Fibroblast of skin of abdomen (primary cell): Measurements from ENCODE around the gene NRG2.

Source experiments
- DNase-seq: peaks from one replicate; pipeline ENCODE4 v3.0.0-alpha.2; 2013

NRG2 gene

DNA sequence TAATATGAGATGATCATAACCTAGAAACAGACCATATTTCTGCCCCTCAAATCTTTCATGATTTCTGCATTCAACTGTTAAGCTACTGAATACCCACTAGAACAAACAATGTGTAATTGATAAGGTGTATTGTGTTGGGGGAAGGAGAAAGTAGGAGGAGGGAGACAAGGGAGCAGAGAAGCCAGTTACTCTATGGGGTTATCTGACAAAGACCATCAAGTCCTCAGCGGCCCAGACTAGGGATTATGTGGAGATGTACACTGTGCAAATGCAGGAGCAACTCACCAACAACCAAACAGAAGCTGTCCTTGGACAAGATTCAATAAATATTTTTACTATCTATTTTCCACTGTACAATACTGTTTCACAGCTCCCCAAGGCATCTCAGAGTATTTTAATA is 2.7 kb downstream of the NRG2 start:
- DNase-seq: no peak

DNA sequence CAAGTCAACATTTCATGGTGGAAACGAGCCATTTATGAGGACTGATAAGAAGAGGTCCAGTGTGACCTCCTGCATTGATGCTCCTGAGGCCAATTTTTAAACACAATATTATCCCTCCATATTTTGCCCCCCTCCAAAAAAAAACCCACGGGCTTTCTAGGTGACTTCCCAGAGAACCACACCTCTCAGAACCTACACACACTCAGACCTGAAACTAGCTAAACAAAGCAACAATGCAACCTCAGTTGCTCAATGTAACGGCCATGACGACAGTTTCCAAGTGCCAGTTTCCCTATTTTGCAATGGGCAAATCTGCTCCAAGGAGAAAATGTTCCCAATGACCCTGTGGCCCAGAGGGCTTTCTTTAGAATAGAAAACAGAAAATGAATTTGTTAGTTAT is 3.5 kb downstream of the NRG2 start:
- no peak for DNase-seq

DNA sequence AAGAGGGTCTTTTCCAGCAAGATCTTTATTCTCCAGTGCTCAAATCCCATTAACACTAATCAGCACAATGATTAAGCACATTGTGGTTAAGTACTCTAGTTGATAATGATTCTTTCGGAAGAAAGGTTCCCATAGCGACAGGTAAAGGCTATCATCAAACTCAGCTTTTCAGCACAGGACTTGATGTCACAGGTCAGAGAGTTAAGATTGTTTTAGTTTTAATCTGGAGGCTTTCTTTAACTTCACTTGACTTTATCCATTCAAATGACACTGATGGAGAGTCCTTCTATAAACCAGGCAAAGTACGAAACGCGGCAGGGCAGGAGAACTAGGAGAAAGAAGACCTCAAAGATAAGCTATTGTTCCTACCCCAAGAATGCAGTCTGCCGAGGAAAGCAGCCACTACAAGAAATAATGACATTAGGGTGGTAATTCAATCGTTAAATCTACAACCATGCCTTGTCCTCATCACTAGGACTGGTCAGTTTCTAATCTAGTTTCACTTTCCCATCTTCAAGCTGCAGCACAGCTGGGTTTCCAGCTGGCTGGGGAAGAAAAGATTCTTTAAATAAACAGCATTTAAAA is 4.6 kb downstream of the NRG2 start:
- peak; percentile 3 for DNase-seq

DNA sequence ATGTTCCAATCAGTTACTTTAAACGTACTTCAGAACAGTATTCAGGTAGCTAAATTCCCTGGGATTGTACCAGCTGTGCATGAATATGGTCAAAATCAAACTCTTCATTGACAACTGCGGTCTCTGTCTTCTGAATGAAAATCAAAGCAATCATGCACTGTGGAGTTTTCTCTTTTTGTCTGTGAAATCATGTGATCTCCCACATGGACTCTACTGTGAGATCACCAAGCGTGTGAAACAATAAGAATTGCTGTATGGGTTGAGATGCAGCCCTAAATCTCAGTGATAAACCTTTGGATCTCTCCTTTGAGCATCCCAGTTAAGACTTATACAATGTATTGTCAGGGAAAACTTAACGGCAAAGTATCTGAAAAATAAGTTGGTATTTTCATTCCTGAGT is 6.1 kb downstream of the NRG2 start:
- DNase-seq: no peak

DNA sequence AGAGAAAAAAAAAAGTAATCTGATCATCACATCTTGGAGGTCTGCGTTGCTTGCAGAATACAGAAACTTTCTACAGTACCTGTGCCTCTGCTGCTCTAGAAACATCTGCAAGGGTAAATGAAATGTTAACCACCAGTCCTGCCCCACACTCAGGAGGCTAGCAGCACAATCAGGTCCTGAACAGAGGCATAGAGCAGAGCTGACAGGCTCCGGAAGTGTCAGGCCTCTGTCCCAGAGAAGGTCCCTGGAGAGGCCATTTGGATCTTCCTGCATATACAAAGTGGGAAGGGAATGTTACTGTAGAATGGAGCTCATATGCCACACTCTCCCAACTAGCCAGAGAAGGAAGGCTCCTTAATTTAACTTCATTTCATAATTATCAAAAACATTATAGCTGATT is 7.2 kb downstream of the NRG2 start:
- DNase-seq: no peak

DNA sequence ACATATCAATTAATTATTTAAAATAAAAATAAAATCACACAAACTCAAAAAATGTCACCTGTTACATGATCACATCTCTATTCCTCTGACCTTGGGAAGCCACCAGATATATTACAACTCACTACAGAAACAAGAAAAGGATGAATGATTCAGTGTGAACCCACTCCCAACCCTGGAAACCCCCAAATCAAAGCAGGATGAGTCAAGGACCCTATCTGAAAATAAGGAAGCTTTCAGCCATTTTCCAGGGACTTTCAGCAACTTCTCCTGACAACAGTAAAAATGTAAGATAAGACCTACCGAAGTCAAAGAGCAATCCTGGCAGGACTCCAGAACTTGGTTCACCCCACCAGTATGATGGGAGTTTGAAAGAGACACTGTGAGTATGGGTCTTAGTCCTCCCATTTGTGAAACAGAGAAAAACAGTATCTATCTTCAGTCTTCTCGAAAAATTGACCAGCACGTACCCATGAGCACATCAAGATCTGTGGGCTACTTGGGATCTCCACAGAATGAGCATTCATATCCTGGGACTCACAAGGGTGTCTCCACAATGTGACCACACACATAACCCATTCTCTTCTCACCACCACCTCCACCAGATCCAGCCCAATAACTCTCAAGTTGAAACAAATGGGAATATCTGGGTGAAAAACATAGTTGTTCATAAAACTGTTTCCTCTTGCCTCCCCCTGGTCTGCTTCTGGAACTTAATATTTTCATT is 9.9 kb downstream of the NRG2 start:
- no peak for DNase-seq

DNA sequence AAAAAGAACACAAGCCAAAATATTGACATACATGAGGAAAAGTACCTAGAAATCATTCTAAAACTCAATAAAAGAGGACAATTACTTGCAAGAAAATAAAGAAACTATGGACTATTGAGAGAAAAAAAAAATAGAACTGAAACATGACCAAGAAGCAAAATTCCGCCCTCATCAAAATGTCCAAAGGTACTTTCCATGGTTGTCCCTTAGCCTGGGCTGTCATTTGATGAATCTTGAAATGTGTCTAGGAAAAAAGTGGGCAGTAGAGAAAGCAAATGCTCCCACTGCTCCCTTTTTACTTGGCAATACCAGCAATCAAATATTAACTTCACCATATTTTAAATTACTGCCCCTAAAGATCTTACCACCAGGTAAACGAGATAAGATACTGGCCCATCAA is 10.8 kb downstream of the NRG2 start:
- no peak for DNase-seq

DNA sequence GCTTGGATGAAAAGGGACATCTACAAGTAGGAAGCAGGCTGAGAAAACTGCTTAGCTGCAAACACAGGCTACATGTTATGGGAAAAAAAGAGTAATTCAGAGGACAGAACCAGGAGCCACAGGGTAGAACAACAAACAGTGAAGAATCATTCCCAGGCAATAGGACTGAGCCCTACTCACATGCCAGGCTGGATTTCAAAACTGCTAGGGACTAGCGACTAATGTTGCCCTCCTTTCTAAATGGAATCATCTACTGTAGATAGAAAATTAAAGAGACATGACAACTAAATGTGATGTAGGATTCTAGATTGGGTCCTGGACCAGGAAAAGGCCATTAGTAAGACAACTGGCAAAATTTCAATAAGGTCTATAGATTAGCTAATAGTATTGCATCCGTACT is 15.3 kb downstream of the NRG2 start:
- no peak for DNase-seq

DNA sequence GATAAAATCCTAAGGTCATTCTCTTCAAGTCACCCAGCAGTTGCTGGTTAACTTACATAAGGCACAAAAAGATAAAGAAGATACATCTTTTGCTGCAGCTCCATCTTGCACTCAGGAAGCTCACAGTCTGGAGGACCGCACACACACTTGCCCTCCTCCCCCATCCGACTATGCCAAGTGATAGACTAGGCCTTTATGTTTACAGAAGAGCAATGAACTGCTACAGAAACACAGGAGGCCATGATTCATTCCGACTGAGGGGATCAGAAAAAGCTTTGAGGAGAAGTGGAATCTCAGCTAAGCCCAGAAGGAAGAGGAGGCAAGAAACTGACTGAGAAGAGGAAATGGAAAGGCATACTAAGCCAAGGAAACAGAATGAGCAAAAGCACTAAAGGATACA is 17.4 kb downstream of the NRG2 start:
- DNase-seq: no peak

DNA sequence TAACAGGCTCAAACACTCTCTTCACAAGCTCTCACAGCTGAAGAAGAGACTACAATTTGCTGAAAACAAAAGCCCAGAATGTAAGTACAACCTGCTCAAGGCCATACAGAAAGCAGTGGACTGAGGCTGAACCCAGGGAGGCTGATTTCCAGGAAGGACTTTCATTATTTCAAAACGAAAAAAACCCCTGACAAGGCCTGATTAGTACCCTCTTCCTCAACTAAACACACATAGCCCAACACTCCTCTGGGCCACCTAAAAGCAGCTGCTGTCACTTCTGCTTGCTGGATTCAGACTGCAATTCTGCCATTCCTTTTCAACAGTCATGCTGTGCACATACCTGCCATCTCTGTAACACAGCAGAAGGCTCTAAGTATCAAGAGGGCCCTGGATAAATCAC is 18.2 kb downstream of the NRG2 start:
- no peak for DNase-seq

DNA sequence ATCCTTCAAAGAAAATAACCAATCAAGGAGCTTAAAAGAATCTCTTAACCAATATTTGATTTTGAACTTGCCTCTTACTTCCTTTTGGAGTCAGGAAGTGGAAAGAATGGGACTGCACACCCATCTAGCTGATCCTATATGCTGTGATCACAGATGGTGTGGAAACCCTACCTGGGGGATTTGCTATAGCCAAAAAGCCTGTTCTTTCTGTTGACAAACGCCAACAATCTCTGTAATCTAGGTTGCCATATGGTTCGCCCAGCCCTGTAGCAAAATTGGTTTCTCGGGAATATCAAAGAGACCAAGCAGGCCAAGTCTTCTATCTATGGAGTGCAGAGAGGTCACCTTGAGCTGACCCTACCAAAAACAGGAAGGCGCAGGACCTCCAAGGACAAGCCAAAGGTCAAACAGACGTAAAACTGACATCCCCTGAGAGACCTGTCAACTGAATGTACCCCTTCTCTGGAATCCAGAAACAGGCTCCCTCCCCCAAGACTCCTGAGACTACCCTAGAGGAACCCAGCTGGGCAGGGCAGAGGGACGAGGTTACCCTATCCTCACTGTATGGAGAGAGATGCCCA is 19.4 kb downstream of the NRG2 start:
- DNase-seq: no peak

DNA sequence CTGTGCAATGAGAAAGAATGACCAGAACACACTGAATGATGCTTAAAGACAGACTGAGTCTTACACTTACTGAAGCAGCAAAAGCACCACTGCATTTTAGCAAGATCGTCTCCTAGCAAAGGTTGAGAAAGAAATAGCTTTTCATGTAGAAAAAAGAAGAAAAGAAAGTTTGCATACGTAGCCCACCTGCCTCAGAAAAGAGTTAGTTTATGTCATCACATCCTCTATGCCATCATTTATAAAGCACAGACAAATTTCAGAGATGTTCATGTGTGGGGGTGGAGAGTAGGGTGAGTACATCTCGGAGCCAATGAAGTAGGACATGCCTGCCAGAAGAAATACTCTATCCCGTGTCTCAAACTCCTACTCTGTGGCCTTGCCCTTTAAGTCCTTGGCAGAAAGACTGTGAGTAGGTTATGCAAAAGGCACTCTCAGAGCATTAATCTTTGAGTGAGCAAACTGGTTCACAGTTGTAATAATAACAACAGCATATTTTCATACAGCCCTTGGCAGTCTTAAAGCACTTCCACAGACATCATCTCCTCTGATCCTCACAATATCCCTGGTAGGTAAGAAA is 22.4 kb downstream of the NRG2 start:
- DNase-seq: no peak

DNA sequence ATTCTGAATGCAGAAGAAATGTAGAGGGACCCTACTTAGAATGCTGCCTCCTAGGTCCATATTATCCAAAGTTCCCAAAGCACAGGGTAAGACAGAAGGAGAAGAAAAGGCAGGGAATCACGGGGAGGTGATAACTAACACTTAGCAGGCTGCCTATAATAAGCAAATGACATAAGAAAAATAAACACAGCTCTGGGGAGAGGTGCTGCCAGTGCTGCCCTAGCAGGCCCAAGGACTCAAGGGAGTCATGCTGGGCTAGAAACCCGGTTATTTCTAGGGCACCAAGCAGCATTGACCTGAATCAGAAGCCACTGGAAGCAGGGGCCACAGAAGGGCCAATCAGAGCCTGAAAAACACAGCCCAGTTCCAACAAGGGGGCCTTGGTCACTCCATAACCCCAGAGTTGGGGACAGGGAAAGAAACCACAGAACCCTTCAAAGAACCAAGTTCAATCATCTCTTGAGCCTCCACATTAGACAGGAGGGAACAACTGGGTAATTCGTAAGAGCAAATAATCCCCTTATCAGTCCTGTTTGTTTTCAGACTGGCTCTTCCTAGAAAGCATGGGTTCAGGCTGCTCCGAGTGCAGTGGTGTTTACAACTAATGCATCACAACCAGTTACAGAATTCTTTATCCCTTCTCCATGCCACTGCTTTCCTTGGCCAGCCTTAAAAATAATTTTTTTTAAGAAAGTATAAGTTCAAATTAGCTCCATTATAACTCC is 24.0 kb downstream of the NRG2 start:
- no peak for DNase-seq

DNA sequence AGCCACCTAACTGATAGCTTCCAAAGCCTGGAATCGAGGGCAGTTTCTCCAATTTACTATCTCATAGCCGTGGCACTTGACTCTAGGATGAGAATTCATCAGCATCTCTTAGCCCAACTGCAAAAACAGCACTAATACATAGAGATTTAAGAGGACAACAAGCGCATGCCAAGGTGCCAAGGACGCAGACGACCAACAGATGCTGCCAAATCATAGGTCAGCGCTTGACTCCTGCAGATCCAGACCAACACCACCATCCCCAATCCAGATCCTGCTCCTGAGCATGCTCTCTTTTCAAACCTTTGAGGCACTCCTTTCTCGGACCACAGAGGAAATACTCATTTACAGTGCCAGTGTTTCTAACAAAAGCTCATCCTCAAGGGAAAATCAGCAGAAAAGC is 24.6 kb downstream of the NRG2 start:
- DNase-seq: no peak

DNA sequence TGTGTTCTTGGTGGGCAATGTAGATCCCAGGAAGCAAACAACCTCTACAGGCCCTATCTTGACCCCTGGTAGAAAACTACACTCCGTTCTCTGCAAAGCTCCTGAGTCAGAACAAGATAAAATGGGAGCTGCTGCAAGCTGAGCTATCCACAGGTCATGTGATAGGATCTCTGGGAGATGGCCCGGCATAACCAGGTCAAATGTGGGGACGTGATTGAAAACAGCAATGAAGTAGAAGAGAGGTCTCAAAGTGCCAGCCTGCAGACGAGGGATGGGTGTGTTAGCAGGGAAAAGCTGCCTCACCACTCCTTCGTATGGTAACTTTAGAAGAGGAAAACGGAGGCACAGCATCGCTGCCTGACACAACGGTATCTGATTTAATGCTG is 25.0 kb downstream of the NRG2 start:
- no peak for DNase-seq

DNA sequence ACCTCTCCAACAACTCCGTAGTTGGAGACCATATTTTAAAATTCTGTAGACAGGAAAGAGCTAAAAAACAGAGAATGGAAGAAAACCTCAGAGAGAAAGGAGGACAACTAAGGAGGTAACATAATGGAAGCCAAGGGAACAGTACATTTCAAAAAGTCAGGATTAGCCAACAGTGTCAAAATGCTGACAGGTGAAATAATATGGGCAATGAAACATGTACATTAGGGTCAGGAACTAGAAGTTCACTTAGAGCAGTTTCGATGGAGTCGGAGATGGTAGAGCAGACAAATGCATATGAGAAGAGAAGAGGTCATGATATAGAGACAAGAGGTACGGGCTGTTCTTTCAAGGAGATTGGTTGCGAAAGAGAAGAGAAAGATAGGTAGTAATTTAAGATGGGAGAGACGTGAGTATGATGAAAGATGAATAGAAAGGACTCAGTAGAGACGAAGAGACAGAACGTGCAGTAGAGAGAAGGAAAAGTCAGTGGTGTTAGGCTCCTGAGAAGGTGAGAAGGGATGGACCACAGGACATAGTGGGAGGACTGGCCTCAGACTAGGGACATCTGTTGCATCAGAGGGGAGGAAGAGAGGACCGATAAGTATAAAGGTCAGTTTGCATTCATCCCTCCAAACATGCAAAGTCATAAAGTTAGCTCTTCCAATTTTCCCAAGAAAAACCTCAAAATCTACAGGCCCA is 25.6 kb downstream of the NRG2 start:
- DNase-seq: no peak

DNA sequence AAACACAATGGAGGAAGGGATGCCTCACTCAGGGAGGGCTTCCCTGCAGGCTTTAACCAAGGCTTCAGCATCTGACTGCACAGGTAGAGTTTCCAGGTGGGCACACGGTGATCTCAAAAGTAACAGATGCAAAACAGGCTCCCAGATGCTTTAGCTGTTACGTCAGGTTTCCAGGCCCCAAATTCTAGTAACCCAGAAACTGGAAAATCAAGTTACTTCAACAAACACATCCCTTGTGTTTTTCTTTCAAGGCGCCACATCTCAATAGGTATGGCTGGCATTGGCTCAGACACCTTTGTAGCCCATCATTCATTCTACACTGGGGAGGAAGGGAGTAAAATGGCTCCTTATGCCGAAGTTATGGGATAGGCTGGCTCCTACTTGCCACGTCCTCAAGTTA is 27.4 kb downstream of the NRG2 start:
- DNase-seq: no peak

DNA sequence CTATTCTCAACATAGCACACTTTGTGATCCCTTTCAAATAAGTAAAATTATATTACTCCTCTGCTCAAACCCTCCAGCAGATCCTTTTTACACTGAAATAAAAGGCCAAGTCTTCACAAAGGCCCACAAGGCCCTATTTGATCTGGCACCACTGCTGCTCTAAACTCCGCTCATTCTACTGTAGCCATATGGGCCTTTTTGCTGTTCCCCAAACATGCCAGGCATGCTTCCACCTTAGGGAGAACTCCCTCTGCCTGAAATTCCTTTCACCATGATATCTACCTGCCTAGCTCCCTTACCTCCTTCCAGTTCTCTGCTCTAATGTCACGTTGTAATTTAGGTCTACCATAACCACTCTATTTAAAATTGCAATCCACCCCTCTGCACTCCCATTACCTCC is 28.3 kb downstream of the NRG2 start:
- no peak for DNase-seq

DNA sequence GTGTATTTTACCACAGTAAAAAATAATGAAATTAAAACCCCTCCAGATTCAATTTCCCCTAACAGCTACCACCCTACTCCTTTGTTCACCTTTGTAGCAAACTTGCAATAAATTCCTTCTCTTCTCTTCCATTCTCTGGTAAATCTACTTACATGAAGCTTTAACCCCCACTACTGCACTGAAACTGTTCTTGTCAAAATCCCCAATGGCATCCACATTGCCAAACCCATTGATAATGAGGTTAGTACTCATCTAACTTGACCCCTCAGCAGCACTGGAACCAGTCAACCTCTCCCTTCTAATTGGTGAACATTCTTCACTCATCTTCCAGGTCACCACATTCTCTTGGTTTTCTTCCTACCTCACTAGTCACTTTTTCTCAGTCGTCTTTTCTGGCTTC is 29.6 kb downstream of the NRG2 start:
- DNase-seq: no peak

DNA sequence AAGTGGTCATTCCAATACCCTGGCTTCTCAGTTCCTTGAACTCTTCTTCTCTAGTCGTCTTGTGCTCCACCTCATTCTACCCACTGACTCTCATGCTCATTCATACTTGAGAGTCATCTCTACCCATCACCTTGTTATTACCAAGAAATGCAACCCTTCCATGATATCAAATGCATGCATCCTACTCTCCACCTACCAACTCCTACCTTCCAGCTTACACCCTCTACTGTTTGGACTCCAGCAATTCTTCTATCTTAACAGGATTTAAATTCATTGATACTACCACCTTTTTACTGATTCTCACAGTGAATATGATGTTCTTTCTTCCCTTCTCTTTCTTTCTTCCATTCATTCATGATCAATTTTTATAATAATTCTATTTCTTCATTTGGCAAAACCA is 30.7 kb downstream of the NRG2 start:
- no peak for DNase-seq

DNA sequence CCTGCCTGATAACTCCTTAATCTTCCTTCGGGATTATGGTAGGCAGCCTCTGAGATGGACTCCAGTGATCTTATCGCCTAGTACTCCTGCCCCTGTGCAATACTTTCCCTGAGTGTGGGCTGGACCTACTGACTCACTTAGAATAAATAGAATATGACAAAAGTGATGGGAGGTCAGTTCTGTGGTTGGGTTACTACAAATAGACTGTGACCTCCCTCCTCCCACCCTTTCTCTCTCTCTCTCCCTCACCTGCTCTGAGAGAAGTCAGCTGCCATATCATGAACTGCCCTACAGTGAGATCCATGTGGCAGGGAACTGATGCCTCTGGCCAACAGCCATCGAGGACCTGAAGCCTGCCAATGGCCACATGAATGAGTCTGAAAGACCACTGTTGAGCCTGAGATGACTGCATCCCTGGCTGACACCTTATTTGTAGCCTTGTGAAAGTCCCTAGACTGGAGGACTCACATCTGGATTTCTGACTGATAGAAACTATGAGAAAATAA is 31.7 kb downstream of the NRG2 start:
- DNase-seq: no peak

DNA sequence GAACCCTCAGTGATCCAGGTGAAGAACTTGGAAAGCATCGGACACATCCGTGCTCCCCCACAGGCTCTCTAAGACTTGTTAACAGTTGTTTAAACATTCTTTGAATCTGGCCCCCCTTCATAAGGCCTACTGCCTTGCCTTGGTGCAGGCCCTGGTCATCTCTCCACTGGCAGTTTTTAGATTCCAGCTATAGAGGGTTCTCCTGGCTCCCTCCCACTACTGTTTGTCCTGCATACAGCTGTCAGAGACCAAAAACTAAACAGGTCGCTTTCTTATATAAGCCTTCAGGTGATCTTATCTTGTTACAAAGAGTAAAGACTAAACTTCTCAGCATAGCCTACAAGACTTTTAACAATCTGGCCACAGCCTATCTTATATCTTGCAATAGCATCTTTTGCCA is 32.3 kb downstream of the NRG2 start:
- DNase-seq: no peak

DNA sequence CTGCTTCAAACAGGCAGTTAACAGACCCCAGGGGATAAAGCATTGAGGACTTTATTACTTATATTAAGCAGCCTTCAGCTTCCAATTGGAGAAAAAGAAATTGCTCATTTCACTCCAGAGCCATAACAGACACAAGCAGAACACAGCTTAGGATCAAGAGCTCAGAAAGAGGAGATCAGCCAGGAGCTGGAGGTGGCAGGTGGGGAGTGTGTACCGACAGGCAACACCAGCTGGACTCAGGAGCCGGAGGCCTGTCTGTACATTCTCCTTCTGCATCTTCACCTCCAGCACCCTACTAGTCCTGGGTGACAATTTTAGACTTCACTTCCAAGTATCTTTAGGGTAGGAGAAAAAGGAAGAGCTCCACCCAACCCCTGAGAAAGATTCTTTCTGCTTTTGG is 35.8 kb downstream of the NRG2 start:
- DNase-seq: no peak
